ENCODE measurements around the gene MEF2B. TPM values are rescaled to one million over a fixed set of nuclear protein-coding genes. Genes with fewer than 3 reads are reported as not detected.

Gene MEF2B
- total RNA-seq, 2 donors from 2014 or later = not detected

GRCh38 chr19:19206938-19207337 lies 36.9 kb upstream of the MEF2B start:
- DNase-seq (ENCODE audit: low spot score) = no peak
- TF ChIP-seq CTCF (IDR thresholded peaks at IDR 0.05) = no peak

GRCh38 chr19:19205416-19206410 lies 35.6 kb upstream of the MEF2B start:
- Histone ChIP-seq H3K36me3 (no peaks in the 10 kb centered on the region), H3K4me3 (no peak overlapping the region), H3K27ac (no peak overlapping the region), H3K9me3 (no peaks in the 10 kb centered on the region), H3K27me3 (no peaks in the 10 kb centered on the region), H3K4me1 (peaks cover 0 to 13% of the 10 kb centered on the region in 2 donors)
- TF ChIP-seq CTCF (IDR thresholded peaks at IDR 0.05) = no peak
- no peak for DNase-seq (ENCODE audit: low spot score)

More at GRCh38 chr19:19206938-19207337, 36.9 kb upstream of the MEF2B start:
- no peaks in the 10 kb centered on the region for H3K9me3 ChIP-seq
- no peak overlapping the region for H3K27ac ChIP-seq
- peaks cover 0 to 12% of the 10 kb centered on the region in 2 donors for H3K4me1 ChIP-seq
- H3K27me3 ChIP-seq = peaks cover 5 to 6% of the 10 kb centered on the region in 2 donors
- H3K4me3 ChIP-seq = no peak overlapping the region
- H3K36me3 ChIP-seq = no peaks in the 10 kb centered on the region

- Histone ChIP-seq H3K4me3 (no peak overlapping the region), H3K36me3 (no peaks in the 10 kb centered on the region)
Measured at GRCh38 chr19:19204181-19204580, 34.1 kb upstream of the MEF2B start.

GRCh38 chr19:19203012-19203856 lies 33.2 kb upstream of the MEF2B start, which contains the start of gene NR2C2AP:
TSS of gene NR2C2AP (minus strand) at chr19:19203414. CDS start at chr19:19203060, 354 bp downstream.
- Histone ChIP-seq H3K36me3 (peaks cover 5% of the 10 kb centered on the region), H3K9me3 (no peaks in the 10 kb centered on the region), H3K27me3 (no peaks in the 10 kb centered on the region), H3K4me1 (peaks cover 0 to 13% of the 10 kb centered on the region in 2 donors), H3K27ac (peak within 1 kb of the TSS; percentile 68 to 79), H3K4me3 (peak within 1 kb of the TSS; percentile 59 to 66)
- no peak for TF ChIP-seq CTCF (IDR thresholded peaks at IDR 0.05)
- peak; percentile 93 for DNase-seq (ENCODE audit: low spot score)

More at GRCh38 chr19:19204181-19204580, 34.1 kb upstream of the MEF2B start:
- no peaks in the 10 kb centered on the region for H3K9me3 ChIP-seq
- H3K27ac ChIP-seq = no peak overlapping the region
- H3K4me1 ChIP-seq = peaks cover 0 to 13% of the 10 kb centered on the region in 2 donors
- DNase-seq (ENCODE audit: low spot score) = no peak
- no peaks in the 10 kb centered on the region for H3K27me3 ChIP-seq
- TF ChIP-seq CTCF (IDR thresholded peaks at IDR 0.05) = no peak

- peaks cover 0 to 13% of the 10 kb centered on the region in 2 donors for H3K4me1 ChIP-seq
- no peaks in the 10 kb centered on the region for H3K9me3 ChIP-seq
- H3K4me3 ChIP-seq = peak overlapping the region; percentile 59 to 66
- H3K36me3 ChIP-seq = peaks cover 8% of the 10 kb centered on the region
- peak overlapping the region; percentile 68 to 79 for H3K27ac ChIP-seq
- no peaks in the 10 kb centered on the region for H3K27me3 ChIP-seq
- no peak for TF ChIP-seq CTCF (IDR thresholded peaks at IDR 0.05)
- DNase-seq (ENCODE audit: low spot score) = no peak
Measured at GRCh38 chr19:19202707-19203011, 32.6 kb upstream of the MEF2B start.
